ENCODE measurements around the gene SNRNP48.

SNRNP48 gene

GRCh38 chr6:7617801-7618764 lies 28.1 kb downstream of the SNRNP48 start:
- H3K4me3 ChIP-seq (replicated peaks; ENCODE audit: low read depth, low read length) = no peak overlapping the region
- peak; percentile 97 for DNase-seq (ENCODE audit: low read depth)
- peak; percentile 21 for TF ChIP-seq CTCF (IDR thresholded peaks at IDR 0.05; ENCODE audit: low read length, missing control alignments)

GRCh38 chr6:7621761-7622160 lies 31.8 kb downstream of the SNRNP48 start:
- DNase-seq (ENCODE audit: low read depth) = peak; percentile 17

GRCh38 chr6:7624796-7625710 lies 35.1 kb downstream of the SNRNP48 start:
- no peak for TF ChIP-seq CTCF (IDR thresholded peaks at IDR 0.05; ENCODE audit: low read length, missing control alignments)
- DNase-seq (ENCODE audit: low read depth) = no peak
- no peak overlapping the region for H3K4me3 ChIP-seq (replicated peaks; ENCODE audit: low read depth, low read length)

More at GRCh38 chr6:7621761-7622160, 31.8 kb downstream of the SNRNP48 start:
- H3K4me3 ChIP-seq (replicated peaks; ENCODE audit: low read depth, low read length) = no peak overlapping the region
- no peak for TF ChIP-seq CTCF (IDR thresholded peaks at IDR 0.05; ENCODE audit: low read length, missing control alignments)

GRCh38 chr6:7628479-7628878 lies 38.5 kb downstream of the SNRNP48 start:
- DNase-seq (ENCODE audit: low read depth) = peak; percentile 60
- H3K4me3 ChIP-seq (replicated peaks; ENCODE audit: low read depth, low read length) = no peak overlapping the region
- no peak for TF ChIP-seq CTCF (IDR thresholded peaks at IDR 0.05; ENCODE audit: low read length, missing control alignments)

- TF ChIP-seq CTCF (IDR thresholded peaks at IDR 0.05; ENCODE audit: low read length, missing control alignments) = no peak
- DNase-seq (ENCODE audit: low read depth) = no peak
- no peak overlapping the region for H3K4me3 ChIP-seq (replicated peaks; ENCODE audit: low read depth, low read length)
These were observed 38.9 kb downstream of the SNRNP48 start for GRCh38 chr6:7628909-7629308.

- DNase-seq (ENCODE audit: low read depth) = no peak
- no peak overlapping the region for H3K4me3 ChIP-seq (replicated peaks; ENCODE audit: low read depth, low read length)
- no peak for TF ChIP-seq CTCF (IDR thresholded peaks at IDR 0.05; ENCODE audit: low read length, missing control alignments)
These were observed 39.3 kb downstream of the SNRNP48 start for GRCh38 chr6:7629321-7629720.
